ENCODE results near the gene H6PD.
A peak's percentile ranks its signal among the peaks of the same experiment; 100 is the strongest.

The H6PD gene, protein sequence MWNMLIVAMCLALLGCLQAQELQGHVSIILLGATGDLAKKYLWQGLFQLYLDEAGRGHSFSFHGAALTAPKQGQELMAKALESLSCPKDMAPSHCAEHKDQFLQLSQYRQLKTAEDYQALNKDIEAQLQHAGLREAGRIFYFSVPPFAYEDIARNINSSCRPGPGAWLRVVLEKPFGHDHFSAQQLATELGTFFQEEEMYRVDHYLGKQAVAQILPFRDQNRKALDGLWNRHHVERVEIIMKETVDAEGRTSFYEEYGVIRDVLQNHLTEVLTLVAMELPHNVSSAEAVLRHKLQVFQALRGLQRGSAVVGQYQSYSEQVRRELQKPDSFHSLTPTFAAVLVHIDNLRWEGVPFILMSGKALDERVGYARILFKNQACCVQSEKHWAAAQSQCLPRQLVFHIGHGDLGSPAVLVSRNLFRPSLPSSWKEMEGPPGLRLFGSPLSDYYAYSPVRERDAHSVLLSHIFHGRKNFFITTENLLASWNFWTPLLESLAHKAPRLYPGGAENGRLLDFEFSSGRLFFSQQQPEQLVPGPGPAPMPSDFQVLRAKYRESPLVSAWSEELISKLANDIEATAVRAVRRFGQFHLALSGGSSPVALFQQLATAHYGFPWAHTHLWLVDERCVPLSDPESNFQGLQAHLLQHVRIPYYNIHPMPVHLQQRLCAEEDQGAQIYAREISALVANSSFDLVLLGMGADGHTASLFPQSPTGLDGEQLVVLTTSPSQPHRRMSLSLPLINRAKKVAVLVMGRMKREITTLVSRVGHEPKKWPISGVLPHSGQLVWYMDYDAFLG
- long read RNA-seq, partial matches to known transcripts, result 2 of 13 reads
- long read RNA-seq, other reads (novel, unspliced or antisense), result 11 of 13 reads

DNA sequence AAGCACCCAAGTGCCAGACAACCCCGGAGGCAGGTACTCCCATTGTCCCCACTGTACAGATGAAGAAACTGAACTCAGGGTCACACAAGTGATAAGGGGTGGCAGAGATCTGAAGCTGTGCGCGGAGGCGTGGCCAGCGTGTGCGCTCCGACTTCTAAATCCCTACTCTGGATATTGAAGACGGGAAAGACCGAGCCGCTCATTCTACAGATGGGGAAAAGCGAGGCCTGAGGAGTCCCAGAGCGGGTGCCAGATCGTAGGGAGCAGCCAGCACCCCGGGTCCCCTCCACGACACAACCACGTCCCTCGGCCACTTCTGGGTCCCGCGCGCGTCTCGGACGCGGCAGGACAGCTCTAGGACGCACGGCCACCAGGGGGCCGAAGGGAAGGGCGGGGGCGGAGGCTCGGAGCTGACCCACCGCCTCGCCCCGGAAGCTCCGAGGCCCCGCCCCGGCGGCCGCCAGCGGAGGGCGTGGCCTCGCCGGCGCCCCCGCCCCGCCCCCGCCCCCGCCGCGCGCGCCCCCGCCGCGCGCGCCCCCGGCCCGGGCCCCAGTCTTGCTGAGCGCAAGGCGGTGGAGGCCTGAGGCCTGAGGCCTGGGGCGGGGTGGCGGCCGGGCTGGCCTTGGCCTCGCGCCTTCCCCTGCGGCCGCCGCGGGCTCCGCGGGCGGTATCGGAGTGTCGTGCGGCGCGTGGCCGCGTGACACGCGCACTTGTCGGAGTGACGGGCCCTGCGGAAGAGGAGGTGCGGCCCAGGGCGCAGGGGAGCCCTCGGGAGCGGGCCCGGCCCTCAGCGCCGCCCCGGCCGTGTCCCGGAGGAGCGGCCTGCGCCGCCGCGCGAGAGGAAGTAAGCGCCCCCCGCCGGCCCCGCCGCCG lies at the start of gene H6PD:
TSS of gene H6PD (plus strand) at position 552 of the 873 bp plus-strand sequence. CDS start 10,161 bp downstream, outside the sequence.
- peak within 1 kb of the TSS; percentile 49 for H3K4me3 ChIP-seq (replicated peaks; ENCODE audit: insufficient read depth, low read length)
- DNase-seq (ENCODE audit: low read depth in 1 of 2, low spot score in 1 of 2), result peak; percentile 74 to 83
- peak within 1 kb of the TSS; percentile 90 for H3K27ac ChIP-seq (replicated peaks)
- H3K27me3 ChIP-seq (ENCODE audit: insufficient read depth, poor library complexity, severe bottlenecking), result no peaks in the 10 kb centered on the region
- no peak; the same call in 1 of the 2 replicates for TF ChIP-seq POLR2AphosphoS5 (IDR thresholded peaks at IDR 0.05; ENCODE audit: low read depth)
- 0 out of 2 replicates have a peak, but pooled peaks have one; percentile 11 for TF ChIP-seq SPI1 (IDR thresholded peaks at IDR 0.05; ENCODE audit: borderline replicate concordance, low read depth)
- TF ChIP-seq REST (IDR thresholded peaks at IDR 0.05; ENCODE audit: insufficient replicate concordance, low read depth), result peak; percentile 12

DNA sequence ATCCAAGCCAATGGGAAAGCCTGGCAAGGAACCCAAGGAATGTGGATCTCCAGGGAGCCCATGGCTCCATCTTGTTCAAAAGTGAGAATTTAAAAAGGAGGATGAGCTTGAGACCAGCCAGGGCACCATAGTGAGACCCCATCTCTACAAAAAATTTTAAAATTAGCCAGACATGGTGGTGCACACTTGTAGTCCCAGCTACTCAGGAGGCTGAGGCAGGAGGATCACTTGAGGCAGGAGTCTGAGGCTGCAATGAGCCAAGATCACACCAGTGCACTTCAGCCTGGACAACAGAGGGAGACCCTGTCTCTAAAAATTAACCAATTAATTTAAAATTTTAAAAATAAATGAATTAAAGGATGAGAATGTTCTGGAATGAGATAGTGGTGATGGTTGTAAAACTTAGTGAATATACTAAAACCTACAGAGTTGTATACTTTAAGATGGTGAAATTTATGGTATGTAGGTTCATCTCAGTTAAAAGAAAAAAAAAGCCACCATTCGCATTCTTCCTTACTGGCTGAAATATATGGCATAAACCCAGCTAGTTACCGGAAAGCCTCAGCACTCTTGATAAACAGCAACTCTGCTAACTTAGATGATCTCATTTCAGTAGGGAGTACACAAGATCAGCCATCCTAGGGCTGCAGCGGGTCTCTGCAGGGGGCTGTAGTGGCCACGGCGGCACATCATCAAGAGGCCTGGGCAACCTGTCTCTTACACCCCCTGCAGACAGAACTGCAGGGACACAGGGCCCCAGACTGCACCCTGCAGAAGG lies 48.3 kb upstream of the H6PD start:
- Histone ChIP-seq H3K4me3 (replicated peaks; ENCODE audit: insufficient read depth, low read length) (no peak overlapping the region), H3K27me3 (ENCODE audit: insufficient read depth, poor library complexity, severe bottlenecking) (peaks cover 15% of the 10 kb centered on the region), H3K27ac (replicated peaks) (no peak overlapping the region)
- no peak for DNase-seq (ENCODE audit: low read depth in 1 of 2, low spot score in 1 of 2)
- TF ChIP-seq REST (IDR thresholded peaks at IDR 0.05; ENCODE audit: insufficient replicate concordance, low read depth) (no peak), POLR2AphosphoS5 (IDR thresholded peaks at IDR 0.05; ENCODE audit: low read depth) (no peak), GABPA (IDR thresholded peaks at IDR 0.05; ENCODE audit: low read depth) (no peak), SPI1 (IDR thresholded peaks at IDR 0.05; ENCODE audit: borderline replicate concordance, low read depth) (no peak)
- TF ChIP-seq, protein P1, sequence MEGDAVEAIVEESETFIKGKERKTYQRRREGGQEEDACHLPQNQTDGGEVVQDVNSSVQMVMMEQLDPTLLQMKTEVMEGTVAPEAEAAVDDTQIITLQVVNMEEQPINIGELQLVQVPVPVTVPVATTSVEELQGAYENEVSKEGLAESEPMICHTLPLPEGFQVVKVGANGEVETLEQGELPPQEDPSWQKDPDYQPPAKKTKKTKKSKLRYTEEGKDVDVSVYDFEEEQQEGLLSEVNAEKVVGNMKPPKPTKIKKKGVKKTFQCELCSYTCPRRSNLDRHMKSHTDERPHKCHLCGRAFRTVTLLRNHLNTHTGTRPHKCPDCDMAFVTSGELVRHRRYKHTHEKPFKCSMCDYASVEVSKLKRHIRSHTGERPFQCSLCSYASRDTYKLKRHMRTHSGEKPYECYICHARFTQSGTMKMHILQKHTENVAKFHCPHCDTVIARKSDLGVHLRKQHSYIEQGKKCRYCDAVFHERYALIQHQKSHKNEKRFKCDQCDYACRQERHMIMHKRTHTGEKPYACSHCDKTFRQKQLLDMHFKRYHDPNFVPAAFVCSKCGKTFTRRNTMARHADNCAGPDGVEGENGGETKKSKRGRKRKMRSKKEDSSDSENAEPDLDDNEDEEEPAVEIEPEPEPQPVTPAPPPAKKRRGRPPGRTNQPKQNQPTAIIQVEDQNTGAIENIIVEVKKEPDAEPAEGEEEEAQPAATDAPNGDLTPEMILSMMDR (IDR thresholded peaks at IDR 0.05; ENCODE audit: insufficient read depth, low read length), result no peak

DNA sequence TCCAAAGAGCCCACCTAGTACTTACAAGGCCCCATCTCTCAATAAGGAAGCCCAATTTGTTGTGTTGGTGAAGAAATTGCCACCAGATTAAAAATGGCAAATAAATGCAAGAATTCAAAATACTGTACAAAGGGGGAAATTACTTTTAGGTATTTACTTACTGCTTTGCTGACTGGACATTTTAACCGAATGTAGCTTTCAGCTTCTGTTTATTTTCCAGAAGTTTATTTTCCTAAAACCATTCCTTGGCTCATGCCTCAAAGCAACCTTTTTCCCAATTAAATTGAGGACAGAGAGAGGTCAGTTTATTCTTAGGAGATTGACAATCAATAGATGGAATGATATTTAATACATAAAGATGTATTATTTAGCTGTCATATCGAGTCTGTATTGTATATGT lies 47.6 kb upstream of the H6PD start:
- H3K27ac ChIP-seq (replicated peaks), result no peak overlapping the region
- DNase-seq (ENCODE audit: low read depth in 1 of 2, low spot score in 1 of 2), result no peak
- peaks cover 15% of the 10 kb centered on the region for H3K27me3 ChIP-seq (ENCODE audit: insufficient read depth, poor library complexity, severe bottlenecking)
- TF ChIP-seq SPI1 (IDR thresholded peaks at IDR 0.05; ENCODE audit: borderline replicate concordance, low read depth) (no peak), GABPA (IDR thresholded peaks at IDR 0.05; ENCODE audit: low read depth) (no peak), POLR2AphosphoS5 (IDR thresholded peaks at IDR 0.05; ENCODE audit: low read depth) (no peak), REST (IDR thresholded peaks at IDR 0.05; ENCODE audit: insufficient replicate concordance, low read depth) (no peak)
- TF ChIP-seq, protein P1 (IDR thresholded peaks at IDR 0.05; ENCODE audit: insufficient read depth, low read length), result no peak
- H3K4me3 ChIP-seq (replicated peaks; ENCODE audit: insufficient read depth, low read length), result no peak overlapping the region
